ENCODE measurements around the gene CDHR2.

The CDHR2 gene

DNA sequence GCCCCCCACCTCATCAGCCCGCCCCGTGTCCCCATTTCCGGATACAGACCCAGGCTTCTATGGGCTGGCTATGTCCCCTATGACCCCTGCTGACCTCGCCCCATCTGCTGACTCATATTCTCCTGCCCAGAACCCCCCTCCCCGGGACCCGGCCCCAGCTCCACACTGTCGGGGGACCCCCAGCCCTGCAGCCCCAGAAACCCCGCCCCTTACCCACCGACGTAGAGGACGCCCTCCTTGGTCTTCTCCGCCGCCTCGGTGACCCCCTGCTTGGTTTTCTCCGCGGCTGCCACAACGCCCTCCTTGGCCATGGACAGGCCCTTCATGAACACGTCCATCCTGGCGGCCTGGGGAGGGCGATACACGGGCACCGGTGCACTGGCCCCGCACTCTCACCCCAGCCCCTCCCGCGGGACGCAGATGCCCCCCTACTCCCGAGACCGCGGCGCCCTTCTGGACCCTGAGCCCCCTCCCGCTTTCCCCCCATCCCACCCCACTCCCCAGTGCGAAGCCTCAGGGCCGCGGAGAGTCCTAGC is 80.2 kb downstream of the CDHR2 start:
- H3K9me3 ChIP-seq (replicated peaks; ENCODE audit: insufficient read depth, low read length), result no peaks in the 10 kb centered on the region
- H3K27me3 ChIP-seq (replicated peaks; ENCODE audit: insufficient read depth, low read length), result peaks cover 88% of the 10 kb centered on the region
- no peak overlapping the region for H3K9ac ChIP-seq (ENCODE audit: low read length)
- H3F3A ChIP-seq (ENCODE audit: insufficient read depth, low read length), result no peaks in the 10 kb centered on the region
- no peak overlapping the region; the same call in 1 of the 2 replicates for H3K4me2 ChIP-seq (ENCODE audit: low read depth, low read length)
- DNase-seq, result no peak
- no peak overlapping the region for H3K27ac ChIP-seq (ENCODE audit: low read length)
- no peaks in the 10 kb centered on the region for H4K20me1 ChIP-seq (ENCODE audit: insufficient read depth, low read length)
- H3K4me3 ChIP-seq (ENCODE audit: low read length), result no peak overlapping the region
- H3K36me3 ChIP-seq (replicated peaks; ENCODE audit: insufficient read depth, low read length), result no peaks in the 10 kb centered on the region
- TF ChIP-seq EZH2phosphoT487 (IDR thresholded peaks at IDR 0.05; ENCODE audit: low read length) (no peak), EZH2 (optimal IDR thresholded peaks at IDR 0.05; ENCODE audit: low read depth, low read length) (no peak)
- TF ChIP-seq, protein P1, sequence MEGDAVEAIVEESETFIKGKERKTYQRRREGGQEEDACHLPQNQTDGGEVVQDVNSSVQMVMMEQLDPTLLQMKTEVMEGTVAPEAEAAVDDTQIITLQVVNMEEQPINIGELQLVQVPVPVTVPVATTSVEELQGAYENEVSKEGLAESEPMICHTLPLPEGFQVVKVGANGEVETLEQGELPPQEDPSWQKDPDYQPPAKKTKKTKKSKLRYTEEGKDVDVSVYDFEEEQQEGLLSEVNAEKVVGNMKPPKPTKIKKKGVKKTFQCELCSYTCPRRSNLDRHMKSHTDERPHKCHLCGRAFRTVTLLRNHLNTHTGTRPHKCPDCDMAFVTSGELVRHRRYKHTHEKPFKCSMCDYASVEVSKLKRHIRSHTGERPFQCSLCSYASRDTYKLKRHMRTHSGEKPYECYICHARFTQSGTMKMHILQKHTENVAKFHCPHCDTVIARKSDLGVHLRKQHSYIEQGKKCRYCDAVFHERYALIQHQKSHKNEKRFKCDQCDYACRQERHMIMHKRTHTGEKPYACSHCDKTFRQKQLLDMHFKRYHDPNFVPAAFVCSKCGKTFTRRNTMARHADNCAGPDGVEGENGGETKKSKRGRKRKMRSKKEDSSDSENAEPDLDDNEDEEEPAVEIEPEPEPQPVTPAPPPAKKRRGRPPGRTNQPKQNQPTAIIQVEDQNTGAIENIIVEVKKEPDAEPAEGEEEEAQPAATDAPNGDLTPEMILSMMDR (IDR thresholded peaks at IDR 0.05; ENCODE audit: low read length), result no peak
- no peaks in the 10 kb centered on the region for H3K9me2 ChIP-seq (replicated peaks; ENCODE audit: insufficient read depth, low read length)
- no peaks in the 10 kb centered on the region for H3K4me1 ChIP-seq (ENCODE audit: low read length)
- H2AFZ ChIP-seq (ENCODE audit: low read length), result no peak overlapping the region
- H3K79me2 ChIP-seq (ENCODE audit: low read length), result no peaks in the 10 kb centered on the region

DNA sequence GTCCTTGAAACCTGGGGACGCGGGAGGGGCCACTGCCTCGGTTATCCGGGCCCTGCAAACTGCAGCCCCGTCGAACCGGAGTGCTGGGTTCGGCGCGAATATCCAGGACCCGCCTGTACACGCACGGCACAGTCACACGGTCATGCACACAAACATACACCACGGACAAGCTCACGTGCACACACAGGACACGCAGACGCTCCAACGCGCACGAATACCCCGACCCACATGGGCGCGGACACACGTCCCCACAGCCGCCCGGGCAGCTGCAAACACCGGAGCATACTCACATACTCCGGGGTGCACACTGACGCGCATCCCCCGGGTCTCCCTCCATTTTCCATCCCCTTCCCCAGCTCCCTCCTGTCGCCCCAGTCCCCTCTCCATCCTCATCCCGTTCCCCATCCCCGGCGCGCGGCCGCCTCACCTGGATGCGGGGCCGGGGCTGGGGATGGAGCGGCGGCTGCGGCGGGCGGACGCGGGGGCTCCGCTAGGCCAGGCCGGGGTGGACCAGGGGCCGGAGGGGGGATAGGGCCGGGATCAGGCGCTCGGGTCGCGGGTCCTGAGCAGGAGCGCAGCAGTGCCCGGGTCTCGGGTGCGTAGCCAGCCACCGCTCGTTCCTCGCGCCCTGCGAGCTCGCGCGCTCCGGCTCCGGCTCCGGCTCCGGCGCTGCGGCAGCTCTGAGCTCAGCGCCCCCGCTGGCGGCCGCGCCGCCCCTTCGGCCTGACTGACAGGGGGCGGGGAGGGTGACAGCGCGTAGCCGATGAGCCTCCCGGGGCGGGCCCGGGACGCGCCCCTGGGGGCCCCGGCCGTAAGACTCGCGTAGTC is 80.9 kb downstream of the CDHR2 start, which contains the start of the genes EIF4E1B and SNCB:
EIF4E1B (plus strand) TSS at position 823 of the 828 bp plus-strand sequence. CDS start 12,113 bp downstream, outside the sequence.
SNCB (minus strand) TSS at position 682 of the 828 bp plus-strand sequence. CDS start 880 bp downstream, outside the sequence.
- Histone ChIP-seq H3K9me2 (replicated peaks; ENCODE audit: insufficient read depth, low read length) (no peaks in the 10 kb centered on the region), H3F3A (ENCODE audit: insufficient read depth, low read length) (no peaks in the 10 kb centered on the region), H3K4me3 (ENCODE audit: low read length) (peak within 1 kb of the TSS; percentile 36), H2AFZ (ENCODE audit: low read length) (peak within 1 kb of the TSS; percentile 21; the same call in 1 of the 2 replicates), H3K9ac (ENCODE audit: low read length) (no peak within 1 kb of the TSS), H3K27ac (ENCODE audit: low read length) (no peak within 1 kb of the TSS), H3K36me3 (replicated peaks; ENCODE audit: insufficient read depth, low read length) (no peaks in the 10 kb centered on the region), H3K27me3 (replicated peaks; ENCODE audit: insufficient read depth, low read length) (peaks cover 87% of the 10 kb centered on the region), H3K9me3 (replicated peaks; ENCODE audit: insufficient read depth, low read length) (no peaks in the 10 kb centered on the region), H4K20me1 (ENCODE audit: insufficient read depth, low read length) (no peaks in the 10 kb centered on the region), H3K79me2 (ENCODE audit: low read length) (no peaks in the 10 kb centered on the region), H3K4me1 (ENCODE audit: low read length) (no peaks in the 10 kb centered on the region), H3K4me2 (ENCODE audit: low read depth, low read length) (peak within 1 kb of the TSS; percentile 61; the same call in 1 of the 2 replicates)
- no peak for TF ChIP-seq EZH2phosphoT487 (IDR thresholded peaks at IDR 0.05; ENCODE audit: low read length)
- DNase-seq, result peak; percentile 45

DNA sequence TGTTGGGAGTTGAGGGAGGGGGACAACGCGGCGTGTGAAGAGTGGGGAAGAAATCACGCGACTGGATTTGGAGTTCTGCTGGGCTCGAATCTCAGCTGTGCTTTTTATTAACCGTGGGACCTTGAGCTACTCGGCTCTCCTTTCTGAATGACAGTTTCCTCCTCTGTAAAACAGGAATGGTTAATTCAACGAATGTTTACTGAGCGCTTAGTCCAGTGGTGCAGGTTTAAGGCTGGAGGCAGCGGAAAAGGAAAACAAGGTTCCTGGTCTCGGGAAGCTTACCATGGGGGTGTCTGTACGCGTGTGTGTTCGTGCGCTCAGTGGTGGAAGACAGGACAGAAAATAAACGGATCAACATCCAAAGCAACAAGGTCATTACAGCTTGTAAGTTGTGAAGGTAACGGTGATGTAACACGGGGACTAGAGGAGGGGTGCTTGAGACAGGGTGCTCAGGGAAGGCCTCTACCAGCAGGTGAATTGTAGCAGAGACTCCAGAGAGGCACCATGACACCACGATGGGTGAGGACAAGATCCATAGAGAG is 81.6 kb downstream of the CDHR2 start:
- Histone ChIP-seq H4K20me1 (ENCODE audit: insufficient read depth, low read length) (no peaks in the 10 kb centered on the region), H3K27me3 (replicated peaks; ENCODE audit: insufficient read depth, low read length) (peaks cover 87% of the 10 kb centered on the region), H2AFZ (ENCODE audit: low read length) (no peak overlapping the region), H3K9ac (ENCODE audit: low read length) (no peak overlapping the region), H3K36me3 (replicated peaks; ENCODE audit: insufficient read depth, low read length) (no peaks in the 10 kb centered on the region), H3K4me2 (ENCODE audit: low read depth, low read length) (peak overlapping the region; percentile 61; the same call in 1 of the 2 replicates), H3K27ac (ENCODE audit: low read length) (no peak overlapping the region), H3F3A (ENCODE audit: insufficient read depth, low read length) (no peaks in the 10 kb centered on the region), H3K79me2 (ENCODE audit: low read length) (no peaks in the 10 kb centered on the region), H3K9me2 (replicated peaks; ENCODE audit: insufficient read depth, low read length) (no peaks in the 10 kb centered on the region), H3K4me1 (ENCODE audit: low read length) (no peaks in the 10 kb centered on the region), H3K4me3 (ENCODE audit: low read length) (peak overlapping the region; percentile 36), H3K9me3 (replicated peaks; ENCODE audit: insufficient read depth, low read length) (no peaks in the 10 kb centered on the region)
- DNase-seq, result no peak
- TF ChIP-seq EZH2 (optimal IDR thresholded peaks at IDR 0.05; ENCODE audit: low read depth, low read length) (no peak), EZH2phosphoT487 (IDR thresholded peaks at IDR 0.05; ENCODE audit: low read length) (no peak)
- TF ChIP-seq, protein P1 (IDR thresholded peaks at IDR 0.05; ENCODE audit: low read length), result no peak

All from MM.1S (cell line).